HL-60 (cell line): ENCODE measurements around the gene ATP10A.

Source experiments
- GABPA ChIP-seq: IDR thresholded peaks from 2 replicates; pipeline ENCODE4 v1.6.1; 2012; ENCODE audit warnings: low read depth
- POLR2AphosphoS5 ChIP-seq: IDR thresholded peaks from 2 replicates; pipeline ENCODE4 v1.6.1; 2012; ENCODE audit warnings: low read depth
- TF ChIP-seq, protein P1 (sequence below): IDR thresholded peaks from one replicate; pipeline ENCODE4 v1.5.1; 2011; ENCODE audit warnings: low read length, control low read depth, inconsistent platforms; ENCODE audit not compliant: insufficient read depth

DNA sequence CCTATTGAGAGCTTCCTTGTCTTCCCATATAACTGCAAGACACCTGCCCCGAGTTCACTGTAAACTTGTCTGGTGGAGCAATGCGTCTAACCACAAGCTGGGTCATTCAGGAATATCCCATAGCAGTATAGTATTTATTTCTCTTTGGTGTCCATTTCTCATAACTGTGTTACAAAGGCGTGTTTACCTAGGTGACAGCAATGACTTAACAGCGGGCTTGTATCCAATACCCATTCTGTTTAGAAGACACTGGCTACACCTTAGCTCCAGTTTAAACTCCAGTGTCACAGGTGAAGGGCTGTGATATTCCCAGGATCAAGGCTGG is 24.3 kb downstream of the ATP10A start:
- TF ChIP-seq GABPA (no peak), POLR2AphosphoS5 (no peak)
- TF ChIP-seq, protein P1, sequence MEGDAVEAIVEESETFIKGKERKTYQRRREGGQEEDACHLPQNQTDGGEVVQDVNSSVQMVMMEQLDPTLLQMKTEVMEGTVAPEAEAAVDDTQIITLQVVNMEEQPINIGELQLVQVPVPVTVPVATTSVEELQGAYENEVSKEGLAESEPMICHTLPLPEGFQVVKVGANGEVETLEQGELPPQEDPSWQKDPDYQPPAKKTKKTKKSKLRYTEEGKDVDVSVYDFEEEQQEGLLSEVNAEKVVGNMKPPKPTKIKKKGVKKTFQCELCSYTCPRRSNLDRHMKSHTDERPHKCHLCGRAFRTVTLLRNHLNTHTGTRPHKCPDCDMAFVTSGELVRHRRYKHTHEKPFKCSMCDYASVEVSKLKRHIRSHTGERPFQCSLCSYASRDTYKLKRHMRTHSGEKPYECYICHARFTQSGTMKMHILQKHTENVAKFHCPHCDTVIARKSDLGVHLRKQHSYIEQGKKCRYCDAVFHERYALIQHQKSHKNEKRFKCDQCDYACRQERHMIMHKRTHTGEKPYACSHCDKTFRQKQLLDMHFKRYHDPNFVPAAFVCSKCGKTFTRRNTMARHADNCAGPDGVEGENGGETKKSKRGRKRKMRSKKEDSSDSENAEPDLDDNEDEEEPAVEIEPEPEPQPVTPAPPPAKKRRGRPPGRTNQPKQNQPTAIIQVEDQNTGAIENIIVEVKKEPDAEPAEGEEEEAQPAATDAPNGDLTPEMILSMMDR: no peak
